Sigmoid colon (tissue), 7 donors: Measurements from ENCODE around the gene ITPK1. TPM values are rescaled to one million over a fixed set of nuclear protein-coding genes. Genes with fewer than 3 reads are reported as not detected.

ENCODE experiments used
- DNase-seq: peaks from one replicate; pipeline ENCODE4 v3.0.0-alpha.2; 2019
- H3K27ac ChIP-seq, 4 donors: fragments of 200-600 bp; sonication (generic); one replicate each; pipeline ENCODE4 v1.5.1; 2016 to 2019; ENCODE audit warnings: mild to moderate bottlenecking in 1 of 4
- H3K27me3 ChIP-seq, 3 donors: fragments of 200-600 bp; sonication (generic); one replicate each; pipeline ENCODE4 v1.5.1; 2019; ENCODE audit warnings: mild to moderate bottlenecking in 1 of 3
- H3K36me3 ChIP-seq, 4 donors: fragments of 200-600 bp; sonication (generic); one replicate each; pipeline ENCODE4 v1.5.1; 2016 to 2019
- H3K4me1 ChIP-seq, 4 donors: fragments of 200-600 bp; sonication (generic); one replicate each; pipeline ENCODE4 v1.5.1; 2017 to 2019
- H3K4me3 ChIP-seq, 4 donors: fragments of 200-600 bp; sonication (generic); one replicate each; pipeline ENCODE4 v1.5.1; 2017 to 2019; ENCODE audit warnings: mild to moderate bottlenecking in 2 of 4, moderate library complexity in 1 of 4
- H3K9me3 ChIP-seq, 4 donors: fragments of 200-600 bp in 3 of 4; sonication (generic) in 3 of 4; one replicate each; pipeline versions ENCODE4 v1.5.1 to v1.6.1; 2013 to 2019
- CTCF ChIP-seq, 4 experiments: fragments of 450-650 bp in 3 of 4; fragments of 200-600 bp in 1 of 4; IDR thresholded peaks; one replicate each; pipeline ENCODE4 v1.5.1; 2016 to 2019; ENCODE audit warnings: antibody characterized with exemption in 4 of 4, mild to moderate bottlenecking in 3 of 4, moderate library complexity in 2 of 4
- EP300 ChIP-seq, 4 donors: sonication (generic); formaldehyde crosslinking; IDR thresholded peaks; one replicate each; pipeline ENCODE4 v1.6.1; 2017; ENCODE audit warnings: antibody characterized with exemption in 4 of 4
- POLR2A ChIP-seq, 2 donors: fragments of 450-650 bp; IDR thresholded peaks; one replicate each; pipeline ENCODE4 v1.6.1; 2016; ENCODE audit warnings: antibody characterized with exemption in 2 of 2, mild to moderate bottlenecking in 2 of 2, moderate library complexity in 2 of 2
- POLR2AphosphoS5 ChIP-seq, 4 donors: sonication (generic); formaldehyde crosslinking; IDR thresholded peaks; one replicate each; pipeline ENCODE4 v1.6.1; 2017; ENCODE audit warnings: antibody characterized with exemption in 4 of 4
- WGBS, 2 donors: extraction: QIAGEN DNeasy Blood & Tissue Kit; methylation state at CpG; one replicate each; pipeline ENCODE4 v1.1.7; 2013; 5-methylcytosine and 5-hydroxymethylcytosine counted together
- intact Hi-C: fragments of 100-400 bp; cut with DNase I; formaldehyde crosslinking; loops from one replicate; pipeline ENCODE4 v1.15.1; 2023
- polyA plus RNA-seq, 3 donors: library from polyadenylated mRNA; stranded (reverse); fragments of 200-250 nt; gene quantifications; one replicate each; pipeline ENCODE4 v1.2.3, GENCODE V29; 2013
- total RNA-seq, 4 donors: library from RNA; depleted of rRNA; stranded (reverse); fragments of >200 nt; gene quantifications; one replicate each; pipeline ENCODE4 v1.1.0, GENCODE V29; 2016
- donor health status: healthy with polysubstance abuse.
- donor health status: Bipolar disorder and iron deficiency.
- donor health status: healthy.

Gene ITPK1
- total and polyA plus RNA-seq, 7 donors: 39.8 to 75.4 (median 61.8) TPM

DNA sequence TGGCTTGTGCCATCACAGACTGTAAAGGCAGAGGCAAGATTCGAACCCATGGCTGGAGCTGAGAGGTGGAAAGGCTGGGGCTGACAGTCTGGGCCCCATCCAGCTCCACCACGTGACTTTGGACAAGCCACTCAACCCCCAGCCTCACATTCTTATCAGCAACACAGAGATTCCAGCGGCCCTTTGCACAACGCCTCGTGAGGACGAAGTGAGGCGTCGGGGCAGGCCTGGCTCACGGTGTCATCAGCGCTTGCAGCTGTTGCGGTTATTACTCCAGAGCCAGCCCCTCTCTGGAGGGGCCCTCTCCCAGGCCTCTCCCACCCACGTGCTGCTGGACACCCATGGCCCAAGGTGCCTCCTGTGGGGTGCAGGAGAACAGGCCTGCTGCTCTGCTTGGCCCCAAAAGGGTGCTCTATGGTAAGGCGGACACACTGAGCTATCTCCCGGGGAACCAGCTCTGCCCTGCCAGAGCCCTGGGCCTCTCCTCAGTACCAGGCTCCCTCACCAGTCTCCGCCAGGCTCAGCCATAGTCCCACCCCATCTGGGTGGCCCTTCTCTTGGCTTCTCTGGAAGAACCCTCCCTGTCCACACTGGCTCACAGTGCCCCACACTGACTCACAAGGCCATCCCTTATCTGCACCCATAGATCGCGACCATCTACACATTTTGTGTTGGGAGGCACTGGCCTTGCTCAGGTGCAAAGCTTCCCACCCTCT lies 171.7 kb downstream of the ITPK1 start:
- Histone ChIP-seq H3K9me3 (no peaks in the 10 kb centered on the region), H3K36me3 (peaks cover 7 to 78% (median 35%) of the 10 kb centered on the region in 4 donors), H3K27ac (no peak overlapping the region), H3K4me1 (peaks cover 0 to 4% (median 0%) of the 10 kb centered on the region in 4 donors), H3K4me3 (no peak overlapping the region), H3K27me3 (no peaks in the 10 kb centered on the region)
- TF ChIP-seq CTCF (IDR thresholded peaks at IDR 0.05) (no peak), POLR2A (IDR thresholded peaks at IDR 0.05) (no peak), EP300 (IDR thresholded peaks at IDR 0.05) (no peak), POLR2AphosphoS5 (IDR thresholded peaks at IDR 0.05) (no peak)
- 93 to 95% methylated on average over 17 of the region's 17 CpGs for WGBS, 2 donors
- no peak for DNase-seq
- intact Hi-C loops: no loop called here

DNA sequence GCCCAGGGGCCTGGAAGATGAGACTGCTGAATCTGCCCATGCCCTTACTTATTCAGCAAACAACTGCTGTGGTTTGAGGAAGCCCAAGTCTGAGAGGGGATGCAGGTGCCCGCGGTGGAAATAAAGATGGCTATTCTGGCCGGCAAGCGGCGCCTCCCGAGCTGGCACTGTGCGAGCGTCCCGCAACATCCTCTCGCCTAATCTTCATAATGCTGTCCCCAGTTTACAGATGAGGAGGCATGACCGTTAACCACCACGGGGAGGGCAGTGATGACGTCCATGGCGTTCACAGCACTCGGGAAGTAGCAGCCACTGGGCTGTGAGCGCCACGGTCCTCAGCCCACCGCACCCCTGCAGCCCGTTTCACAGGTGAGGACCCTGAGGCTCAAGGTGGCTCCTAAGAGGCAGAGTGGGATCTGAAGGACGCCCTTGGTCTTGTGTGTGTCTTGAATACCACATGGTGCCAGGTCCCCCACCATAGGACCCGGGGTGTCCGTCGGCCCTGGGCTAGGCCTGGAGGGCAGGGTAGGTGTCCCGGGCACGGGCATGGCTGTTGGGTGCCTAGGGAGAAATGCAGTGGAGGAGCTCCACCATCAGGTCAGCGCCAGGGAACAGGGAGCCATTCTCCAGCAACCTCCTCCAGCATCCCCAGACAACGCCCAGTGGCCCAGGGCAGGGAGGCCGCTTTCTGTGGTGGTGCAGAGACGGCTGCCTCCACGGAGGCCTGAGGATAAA lies 172.6 kb downstream of the ITPK1 start:
- intact Hi-C loops: no loop called here
- Histone ChIP-seq H3K27ac (no peak overlapping the region), H3K36me3 (peaks cover 7 to 80% (median 35%) of the 10 kb centered on the region in 4 donors), H3K9me3 (no peaks in the 10 kb centered on the region), H3K4me1 (peaks cover 0 to 4% (median 0%) of the 10 kb centered on the region in 4 donors), H3K27me3 (no peaks in the 10 kb centered on the region), H3K4me3 (no peak overlapping the region)
- 94 to 97% methylated on average over 30 of the region's 30 CpGs for WGBS, 2 donors
- TF ChIP-seq POLR2A (IDR thresholded peaks at IDR 0.05): no peak
- no peak for TF ChIP-seq POLR2AphosphoS5 (IDR thresholded peaks at IDR 0.05)
- TF ChIP-seq EP300 (IDR thresholded peaks at IDR 0.05): no peak
- DNase-seq: no peak

- Histone ChIP-seq H3K4me3 (no peak overlapping the region), H3K36me3 (peaks cover 7 to 80% (median 31%) of the 10 kb centered on the region in 4 donors), H3K27ac (no peak overlapping the region), H3K4me1 (peaks cover 0 to 4% (median 0%) of the 10 kb centered on the region in 4 donors), H3K9me3 (no peaks in the 10 kb centered on the region), H3K27me3 (no peaks in the 10 kb centered on the region)
- intact Hi-C loops: no loop called here
- TF ChIP-seq CTCF (IDR thresholded peaks at IDR 0.05) (no peak), POLR2A (IDR thresholded peaks at IDR 0.05) (no peak), EP300 (IDR thresholded peaks at IDR 0.05) (no peak), POLR2AphosphoS5 (IDR thresholded peaks at IDR 0.05) (no peak)
- no peak for DNase-seq
- 97% methylated on average over 8 of the region's 8 CpGs for WGBS, 2 donors
These were observed 173.1 kb downstream of the ITPK1 start for GRCh38 chr14:92942576-92942975.

- TF ChIP-seq POLR2AphosphoS5 (IDR thresholded peaks at IDR 0.05) (no peak), EP300 (IDR thresholded peaks at IDR 0.05) (no peak), CTCF (IDR thresholded peaks at IDR 0.05) (no peak), POLR2A (IDR thresholded peaks at IDR 0.05) (no peak)
- intact Hi-C loops: no loop called here
- no peak overlapping the region for H3K27ac ChIP-seq
- no peak for DNase-seq
- H3K27me3 ChIP-seq: no peaks in the 10 kb centered on the region
- peaks cover 0 to 4% (median 0%) of the 10 kb centered on the region in 4 donors for H3K4me1 ChIP-seq
- no peak overlapping the region for H3K4me3 ChIP-seq
- H3K9me3 ChIP-seq: no peaks in the 10 kb centered on the region
- 94 to 96% methylated on average over 5 of the region's 5 CpGs for WGBS, 2 donors
- peaks cover 7 to 84% (median 31%) of the 10 kb centered on the region in 4 donors for H3K36me3 ChIP-seq
These were observed 173.6 kb downstream of the ITPK1 start for GRCh38 chr14:92942136-92942535.

DNA sequence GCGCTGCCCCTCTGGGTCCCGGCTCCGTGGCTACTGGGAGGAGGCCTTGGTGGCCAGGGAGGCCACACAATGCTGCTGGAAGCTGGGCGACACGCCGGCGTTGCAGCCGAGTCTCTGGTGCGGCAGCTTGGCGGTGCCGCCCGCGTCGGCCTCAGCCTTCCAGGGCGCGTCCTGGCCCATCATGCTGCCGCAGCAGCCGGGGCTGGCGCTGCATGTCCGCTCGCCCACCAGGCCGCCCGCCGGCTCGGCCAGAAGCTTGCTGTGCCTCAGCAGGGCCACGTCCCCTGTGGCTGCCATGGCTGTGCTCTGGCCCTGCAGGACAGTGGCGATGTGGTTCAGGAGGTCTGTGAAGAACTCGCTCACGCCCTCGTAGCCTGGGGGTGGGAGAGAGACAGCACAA lies 174.2 kb downstream of the ITPK1 start:
- TF ChIP-seq POLR2AphosphoS5 (IDR thresholded peaks at IDR 0.05) (no peak), CTCF (IDR thresholded peaks at IDR 0.05) (no peak), EP300 (IDR thresholded peaks at IDR 0.05) (no peak), POLR2A (IDR thresholded peaks at IDR 0.05) (no peak)
- H3K4me1 ChIP-seq: peaks cover 0 to 2% (median 0%) of the 10 kb centered on the region in 4 donors
- intact Hi-C loops: no loop called here
- WGBS, 2 donors: 97% methylated on average over 30 of the region's 30 CpGs
- H3K4me3 ChIP-seq: no peak overlapping the region
- H3K36me3 ChIP-seq: peaks cover 7 to 86% (median 35%) of the 10 kb centered on the region in 4 donors
- no peak overlapping the region for H3K27ac ChIP-seq
- H3K9me3 ChIP-seq: no peaks in the 10 kb centered on the region
- H3K27me3 ChIP-seq: no peaks in the 10 kb centered on the region
- no peak for DNase-seq
